H1 (cell line): ENCODE results near the gene ACAT2. TPM values are rescaled to one million over a fixed set of nuclear protein-coding genes. Genes with fewer than 3 reads are reported as not detected.

ENCODE experiments used
- BACH1 ChIP-seq: IDR thresholded peaks from 2 replicates; pipeline ENCODE4 v1.6.1; 2012; ENCODE audit warnings: low read length, improper control_type of control experiment
- CBX8 ChIP-seq: fragments of 300-800, 300-1000 bp; sonication (generic); IDR thresholded peaks from 2 replicates; pipeline ENCODE4 v1.7.1; 2016; ENCODE audit warnings: low read depth, low read length, borderline replicate concordance
- CEBPB ChIP-seq: IDR thresholded peaks from 2 replicates; pipeline ENCODE4 v1.6.1; 2012; ENCODE audit warnings: low read depth, low read length
- E2F6 ChIP-seq: IDR thresholded peaks from 2 replicates; pipeline ENCODE4 v1.6.1; 2012; ENCODE audit warnings: inconsistent platforms
- EGR1 ChIP-seq: IDR thresholded peaks from 2 replicates; pipeline ENCODE4 v1.6.1; 2011; ENCODE audit warnings: low read depth, low read length, borderline replicate concordance
- EP300 ChIP-seq, 2 experiments: IDR thresholded peaks; 1 replicate in 1 of 2; 2 replicates in 1 of 2; pipeline ENCODE4 v1.6.1; 2011 to 2012; ENCODE audit warnings: low read depth in 2 of 2, low read length in 2 of 2, mild to moderate bottlenecking in 2 of 2, borderline replicate concordance in 1 of 2, inconsistent platforms in 1 of 2, moderate library complexity in 1 of 2
- GTF2F1 ChIP-seq: IDR thresholded peaks from 2 replicates; pipeline ENCODE4 v1.6.1; 2012; ENCODE audit warnings: low read depth, low read length, improper control_type of control experiment, borderline replicate concordance
- HDAC6 ChIP-seq: IDR thresholded peaks from one replicate; pipeline ENCODE4 v1.7.1; 2012; ENCODE audit warnings: low read depth, mild to moderate bottlenecking, inconsistent platforms, low read length, moderate library complexity
- JUND ChIP-seq: IDR thresholded peaks from 2 replicates; pipeline ENCODE4 v1.6.1; 2011; ENCODE audit warnings: mild to moderate bottlenecking, improper control_type of control experiment, low read length
- KDM1A ChIP-seq: fragments of 200-600, 300-600 bp; sonication (generic); IDR thresholded peaks from 2 replicates; pipeline ENCODE4 v1.7.1; 2016; ENCODE audit warnings: mild to moderate bottlenecking, low read length, borderline replicate concordance
- POU5F1 ChIP-seq: IDR thresholded peaks from 2 replicates; pipeline ENCODE4 v1.6.1; 2011; ENCODE audit warnings: low read depth, mild to moderate bottlenecking, low read length, moderate library complexity
- RNF2 ChIP-seq: fragments of 200-900, 300-1000 bp; sonication (generic); IDR thresholded peaks from 2 replicates; pipeline ENCODE4 v1.7.1; 2016; ENCODE audit warnings: borderline replicate concordance, low read depth, mild to moderate bottlenecking, antibody characterized with exemption, low read length; ENCODE audit not compliant: poor library complexity, severe bottlenecking; ENCODE audit errors: missing control alignments
- RXRA ChIP-seq: IDR thresholded peaks from 2 replicates; pipeline ENCODE4 v1.6.1; 2011; ENCODE audit warnings: low read depth, mild to moderate bottlenecking, low read length, moderate library complexity; ENCODE audit not compliant: insufficient read depth
- SIN3A ChIP-seq, 2 experiments: IDR thresholded peaks in 1 of 2; conservative IDR thresholded peaks in 1 of 2; 2 replicates each; pipeline ENCODE4 v1.6.1; 2011 to 2012; ENCODE audit warnings: low read length in 2 of 2, improper control_type of control experiment in 1 of 2, low read depth in 1 of 2, mild to moderate bottlenecking in 1 of 2
- SIRT6 ChIP-seq: IDR thresholded peaks from one replicate; pipeline ENCODE4 v1.7.1; 2012; ENCODE audit warnings: low read length, inconsistent platforms
- SP4 ChIP-seq: IDR thresholded peaks from 2 replicates; pipeline ENCODE4 v1.6.1; 2012; ENCODE audit warnings: low read length, inconsistent platforms
- SUZ12 ChIP-seq: fragments of 200-600 bp; sonication (generic); IDR thresholded peaks from 2 replicates; pipeline ENCODE4 v1.6.1; 2012; ENCODE audit warnings: mild to moderate bottlenecking, inconsistent platforms, low read length, moderate library complexity, mixed read lengths
- TAF1 ChIP-seq: IDR thresholded peaks from 2 replicates; pipeline ENCODE4 v1.6.1; 2011; ENCODE audit warnings: mild to moderate bottlenecking, low read depth, low read length
- TAF7 ChIP-seq: optimal IDR thresholded peaks from 2 replicates; pipeline ENCODE3; 2011; ENCODE audit warnings: low read depth, mild to moderate bottlenecking, inconsistent platforms, low read length, moderate library complexity, borderline replicate concordance
- TBP ChIP-seq: IDR thresholded peaks from 2 replicates; pipeline ENCODE4 v1.6.1; 2011; ENCODE audit warnings: low read depth, low read length, improper control_type of control experiment
- YY1 ChIP-seq: IDR thresholded peaks from 2 replicates; pipeline ENCODE4 v1.6.1; 2011; ENCODE audit warnings: low read depth, mild to moderate bottlenecking, low read length
- polyA plus RNA-seq, 7 experiments: library from polyadenylated mRNA; depleted of rRNA in 3 of 7; stranded (reverse) in 5 of 7; unstranded in 2 of 7; fragments of >200 nt in 5 of 7; fragments of 200-250 nt in 2 of 7; gene quantifications; 1 replicate in 5 of 7; 2 replicates in 1 of 7; 4 replicates in 1 of 7; pipeline versions ENCODE4 v1.2.1 to v1.2.3, GENCODE V29; 2011 to 2013; ENCODE audit warnings: missing spikeins in 2 of 7, mixed read lengths in 2 of 7
- total RNA-seq: library from RNA; stranded (reverse); fragmentation: NEBNext Ultra II Directional; extraction: Animal tissue kit (Norgen Biotek cat#: 25700); gene quantifications from 2 replicates; pipeline ENCODE4 v1.2.1, GENCODE V29; 2021
- TF ChIP-seq, protein P1 (sequence below): IDR thresholded peaks from 2 replicates; pipeline ENCODE4 v1.6.1; 2012; ENCODE audit warnings: low read length, inconsistent platforms

Gene ACAT2
- total and polyA plus RNA-seq, 2 of the 8 experiments (the other 6 are each of a cell fraction or from before 2014, with no cell fraction given): 61.6 to 166 TPM

GRCh38 chr6:159726918-159727716, 34.7 kb upstream of the ACAT2 start, which contains the start of gene WTAP (continued):
- no peak for TF ChIP-seq RXRA
- TF ChIP-seq YY1: peak; percentile 77
- TF ChIP-seq POU5F1: no peak
- peak; percentile 63; the same call in 1 of the 2 replicates for TF ChIP-seq GTF2F1
- TF ChIP-seq E2F6: peak; percentile 90
- TF ChIP-seq SP4: peak; percentile 32; the same call in 1 of the 2 replicates
- peak; percentile 90 for TF ChIP-seq TAF1
- TF ChIP-seq BACH1: peak; percentile 95
- no peak for TF ChIP-seq RNF2
- TF ChIP-seq, protein P1, sequence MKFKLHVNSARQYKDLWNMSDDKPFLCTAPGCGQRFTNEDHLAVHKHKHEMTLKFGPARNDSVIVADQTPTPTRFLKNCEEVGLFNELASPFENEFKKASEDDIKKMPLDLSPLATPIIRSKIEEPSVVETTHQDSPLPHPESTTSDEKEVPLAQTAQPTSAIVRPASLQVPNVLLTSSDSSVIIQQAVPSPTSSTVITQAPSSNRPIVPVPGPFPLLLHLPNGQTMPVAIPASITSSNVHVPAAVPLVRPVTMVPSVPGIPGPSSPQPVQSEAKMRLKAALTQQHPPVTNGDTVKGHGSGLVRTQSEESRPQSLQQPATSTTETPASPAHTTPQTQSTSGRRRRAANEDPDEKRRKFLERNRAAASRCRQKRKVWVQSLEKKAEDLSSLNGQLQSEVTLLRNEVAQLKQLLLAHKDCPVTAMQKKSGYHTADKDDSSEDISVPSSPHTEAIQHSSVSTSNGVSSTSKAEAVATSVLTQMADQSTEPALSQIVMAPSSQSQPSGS: no peak
- TF ChIP-seq CEBPB: no peak
- TF ChIP-seq HDAC6: no peak
- TF ChIP-seq SIRT6: no peak
- TF ChIP-seq EP300 (IDR thresholded peaks at IDR 0.05; ENCODE audit: borderline replicate concordance in 1 of 2, low read depth in 2 of 2, low read length in 2 of 2): peak in 1 of 2 experiments; percentile 36; a peak in 1 of 3 replicates
- TF ChIP-seq TBP: peak; percentile 86
- peak in 1 of 2 experiments; percentile 91; a peak in 2 of 4 replicates for TF ChIP-seq SIN3A (conservative IDR thresholded peaks at IDR 0.05 in 1 of 2, IDR thresholded peaks at IDR 0.05 in 1 of 2; ENCODE audit: low read depth in 1 of 2, low read length in 2 of 2)
- TF ChIP-seq EGR1: no peak
- TF ChIP-seq CBX8: no peak
- TF ChIP-seq KDM1A: no peak
- TF ChIP-seq SUZ12: no peak
- peak; percentile 64 for TF ChIP-seq TAF7
- TF ChIP-seq JUND: no peak
